ENCODE results near the gene ENPP3. TPM values are rescaled to one million over a fixed set of nuclear protein-coding genes. Genes with fewer than 3 reads are reported as not detected.
"Not testable (repeated sequence)": the region's sequence is repeated elsewhere in the genome, so short reads cannot be mapped to it uniquely, and the experiment has no call there.

ENPP3 gene
- total RNA-seq, 2 experiments from 2014 or later, result 0.11 to 0.47 TPM

DNA sequence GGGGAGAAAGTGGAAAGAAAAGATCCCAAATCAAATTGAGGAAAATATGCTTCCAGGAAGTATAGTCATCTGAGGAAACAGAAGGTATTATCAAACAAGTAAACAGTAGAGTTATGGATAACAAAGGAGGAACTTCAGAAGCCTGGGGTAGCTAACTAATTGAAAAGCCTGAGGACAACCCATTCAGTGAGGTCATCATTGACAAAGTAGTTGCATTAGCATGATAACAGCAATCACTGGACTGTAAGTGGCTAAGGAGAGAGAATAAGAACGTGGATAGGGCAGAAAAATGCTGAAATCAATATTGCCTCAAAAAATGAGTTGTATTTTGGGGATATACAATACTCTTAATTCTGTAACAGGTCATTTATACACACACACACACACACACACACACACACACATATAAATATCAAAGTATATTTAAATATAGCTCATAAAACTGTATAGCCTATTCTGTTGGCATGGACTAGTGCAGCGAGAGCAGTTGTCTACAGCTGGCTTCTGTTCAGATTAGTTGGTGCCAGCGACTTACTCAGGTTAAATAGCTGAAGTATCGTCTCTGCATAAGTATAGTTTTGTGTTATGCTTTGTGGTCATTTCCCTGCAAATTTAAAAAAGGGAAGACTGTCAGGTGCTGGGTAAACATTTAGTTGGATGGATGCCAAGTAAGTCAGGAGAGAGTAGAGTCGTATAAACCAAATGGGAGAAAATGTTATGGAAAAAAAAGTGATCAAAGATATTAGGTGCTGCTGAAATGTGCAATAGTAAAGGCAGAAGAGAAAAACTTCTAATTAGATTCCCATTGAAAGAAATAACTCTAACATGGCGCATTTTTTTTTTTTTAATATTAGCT, 107.6 kb downstream of the ENPP3 start:
- no peaks in the 10 kb centered on the region for H3K4me1 Mint-ChIP-seq (ENCODE audit: low read depth)
- ChIA-PET POLR2A (no interaction called here), CTCF (no interaction called here)
- ATAC-seq (no peak), DNase-seq (no peak)
- H3K9me3 Mint-ChIP-seq (ENCODE audit: insufficient read depth), result no peaks in the 10 kb centered on the region
- no peaks in the 10 kb centered on the region for H3K36me3 Mint-ChIP-seq (ENCODE audit: low read depth)
- H3K4me3 Mint-ChIP-seq, result no peak overlapping the region
- H3K27ac Mint-ChIP-seq, result no peak overlapping the region
- peaks cover 6% of the 10 kb centered on the region for H3K27me3 Mint-ChIP-seq (ENCODE audit: low read depth)

DNA sequence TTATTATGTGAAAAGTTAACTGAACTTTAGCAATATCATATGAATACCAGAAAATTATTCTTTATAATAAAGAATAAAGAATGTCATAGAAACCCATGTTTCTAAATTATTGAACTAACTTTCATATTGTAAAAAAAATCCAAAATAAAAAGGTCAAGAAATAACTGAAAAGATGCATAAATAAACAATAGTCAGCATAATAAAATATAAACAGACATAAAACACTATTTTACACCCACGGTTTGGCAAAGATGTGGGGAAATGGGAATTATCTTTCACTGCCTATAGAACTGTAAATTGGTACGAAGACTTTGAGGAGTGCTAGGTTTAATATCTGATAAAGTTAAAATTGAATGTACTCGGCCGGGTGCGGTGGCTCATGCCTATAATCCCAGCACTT, 108.4 kb downstream of the ENPP3 start:
- ATAC-seq (no peak), DNase-seq (no peak)
- H3K27ac Mint-ChIP-seq, result no peak overlapping the region
- no peaks in the 10 kb centered on the region for H3K36me3 Mint-ChIP-seq (ENCODE audit: low read depth)
- H3K4me3 Mint-ChIP-seq, result no peak overlapping the region
- no peaks in the 10 kb centered on the region for H3K4me1 Mint-ChIP-seq (ENCODE audit: low read depth)
- ChIA-PET CTCF (no interaction called here), POLR2A (no interaction called here)
- H3K27me3 Mint-ChIP-seq (ENCODE audit: low read depth), result peaks cover 6% of the 10 kb centered on the region
- H3K9me3 Mint-ChIP-seq (ENCODE audit: insufficient read depth), result no peaks in the 10 kb centered on the region

DNA sequence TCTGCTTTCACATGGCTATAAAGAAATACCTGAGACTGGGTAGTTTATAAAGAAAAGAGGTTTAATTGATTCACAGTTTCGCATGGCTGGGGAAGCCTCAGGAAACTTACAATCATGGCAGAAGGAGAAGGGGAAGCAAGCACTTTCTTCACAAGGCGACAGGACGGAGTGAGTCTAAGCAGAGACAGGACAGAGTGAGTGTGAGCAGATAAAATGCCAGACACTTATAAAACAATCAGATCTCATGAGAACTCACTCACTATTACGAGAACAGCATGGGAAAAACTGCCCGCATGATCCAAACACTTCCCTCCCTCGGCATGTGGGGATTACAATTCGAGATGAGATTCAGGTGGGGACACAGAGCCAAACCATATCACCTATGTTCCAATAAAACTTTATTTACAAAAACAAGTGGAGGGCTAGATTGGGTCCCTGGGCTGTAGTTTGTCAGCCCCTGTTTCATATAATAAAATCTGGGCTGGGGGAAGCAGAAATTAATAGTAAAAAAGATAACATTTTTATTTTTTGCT, 110.8 kb downstream of the ENPP3 start:
- peaks cover 1% of the 10 kb centered on the region for H3K27me3 Mint-ChIP-seq (ENCODE audit: low read depth)
- POLR2A ChIA-PET, result no interaction called here

DNA sequence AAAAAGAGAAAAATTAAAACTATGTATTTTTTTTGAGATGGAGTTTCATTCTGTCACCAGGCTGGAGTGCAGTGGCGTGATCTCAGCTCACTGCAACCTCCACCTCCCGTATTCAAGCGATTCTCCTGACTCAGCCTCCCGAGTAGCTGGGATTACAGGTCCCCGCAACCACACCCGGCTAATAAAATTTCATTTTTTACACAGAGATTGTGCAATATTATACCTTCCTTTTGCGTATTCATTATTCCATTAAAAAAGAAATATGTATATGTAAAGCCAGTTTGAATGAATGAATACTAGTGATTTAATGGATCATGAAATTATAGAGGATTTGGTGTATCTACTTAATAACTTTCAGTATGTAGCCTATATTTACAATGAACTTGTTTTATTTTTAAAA, 111.9 kb downstream of the ENPP3 start:
- CTCF ChIA-PET, result no interaction called here
- no peak overlapping the region for H3K27ac Mint-ChIP-seq
- no peaks in the 10 kb centered on the region for H3K4me1 Mint-ChIP-seq (ENCODE audit: low read depth)
- POLR2A ChIA-PET, result interaction anchor here (0.6 kb wide), 1 partner anchor 276 kb away, joined by 3 read pairs; no protein-coding TSS in a partner anchor
- DNase-seq (no peak), ATAC-seq (no peak)
- no peaks in the 10 kb centered on the region for H3K9me3 Mint-ChIP-seq (ENCODE audit: insufficient read depth)
- H3K4me3 Mint-ChIP-seq, result no peak overlapping the region
- H3K36me3 Mint-ChIP-seq (ENCODE audit: low read depth), result no peaks in the 10 kb centered on the region
- peaks cover 4% of the 10 kb centered on the region for H3K27me3 Mint-ChIP-seq (ENCODE audit: low read depth)

More for the DNA sequence above, 110.8 kb downstream of the ENPP3 start:
- no peak for DNase-seq
- Mint-ChIP-seq H3K36me3 (ENCODE audit: low read depth) (no peaks in the 10 kb centered on the region), H3K4me3 (no peak overlapping the region), H3K9me3 (ENCODE audit: insufficient read depth) (no peaks in the 10 kb centered on the region), H3K27ac (no peak overlapping the region), H3K4me1 (ENCODE audit: low read depth) (no peaks in the 10 kb centered on the region)
- CTCF ChIA-PET, result no interaction called here
- no peak for ATAC-seq

DNA sequence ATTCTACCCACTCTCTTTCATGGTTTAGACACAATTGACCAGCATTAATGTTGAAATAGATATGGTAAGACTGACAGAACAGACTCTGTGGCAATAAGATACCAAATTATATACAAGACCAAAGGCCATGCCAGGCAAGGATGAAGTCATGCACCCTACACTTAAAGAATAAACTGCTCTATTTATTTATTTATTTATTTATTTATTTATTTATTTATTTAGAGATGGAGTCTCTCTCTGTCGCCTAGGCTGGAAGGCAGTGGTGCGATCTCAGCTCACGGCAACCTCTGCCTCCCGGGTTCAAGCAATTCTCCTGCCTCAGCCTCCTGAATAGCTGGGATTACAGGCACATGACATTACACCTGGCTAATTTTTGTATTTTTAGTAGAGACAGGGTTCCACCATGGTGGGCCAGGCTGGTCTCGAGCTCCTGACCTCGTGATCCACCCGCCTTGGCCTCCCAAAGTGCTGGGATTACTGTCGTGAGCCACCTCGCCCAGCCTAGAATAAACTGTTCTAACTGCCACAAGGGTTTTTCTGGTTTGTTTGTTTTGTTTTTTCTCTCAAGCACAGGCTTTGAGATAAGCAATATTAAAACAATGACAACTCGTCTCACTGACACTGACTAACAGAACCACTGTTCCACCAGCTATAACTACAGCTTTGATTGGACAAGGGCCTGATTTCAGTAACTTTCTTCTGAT, 114.1 kb downstream of the ENPP3 start:
- CTCF ChIA-PET; DNase-seq; ATAC-seq; H3K9me3 Mint-ChIP-seq (ENCODE audit: insufficient read depth); H3K4me1 Mint-ChIP-seq (ENCODE audit: low read depth); H3K27ac Mint-ChIP-seq; H3K4me3 Mint-ChIP-seq; H3K27me3 Mint-ChIP-seq (ENCODE audit: low read depth); H3K36me3 Mint-ChIP-seq (ENCODE audit: low read depth); POLR2A ChIA-PET: not testable (repeated sequence)

DNA sequence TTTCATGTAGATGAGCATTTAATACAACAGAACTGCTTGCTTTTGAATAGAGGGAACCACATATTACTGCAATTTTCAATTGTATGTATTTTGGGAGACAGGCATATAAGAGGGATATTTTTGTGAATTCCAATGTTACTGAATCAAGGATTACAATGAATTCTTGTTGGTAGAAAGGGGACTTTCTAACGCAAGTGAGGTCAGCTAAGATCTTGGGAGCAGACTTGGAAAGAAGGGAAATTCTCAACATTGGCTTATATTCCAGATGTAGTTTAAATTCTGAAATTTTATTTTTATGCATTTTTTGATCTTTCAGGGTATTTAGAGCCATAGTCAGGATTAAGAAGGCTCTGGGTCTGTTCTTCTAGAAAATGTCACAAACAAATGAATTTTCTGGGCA, 117.0 kb downstream of the ENPP3 start:
- H3K27ac Mint-ChIP-seq, result no peak overlapping the region
- CTCF ChIA-PET, result no interaction called here
- no peaks in the 10 kb centered on the region for H3K9me3 Mint-ChIP-seq (ENCODE audit: insufficient read depth)
- POLR2A ChIA-PET, result no interaction called here
- no peaks in the 10 kb centered on the region for H3K4me1 Mint-ChIP-seq (ENCODE audit: low read depth)
- no peak overlapping the region for H3K4me3 Mint-ChIP-seq
- H3K36me3 Mint-ChIP-seq (ENCODE audit: low read depth), result no peaks in the 10 kb centered on the region
- ATAC-seq (no peak), DNase-seq (no peak)
- H3K27me3 Mint-ChIP-seq (ENCODE audit: low read depth), result peaks cover 12% of the 10 kb centered on the region

DNA sequence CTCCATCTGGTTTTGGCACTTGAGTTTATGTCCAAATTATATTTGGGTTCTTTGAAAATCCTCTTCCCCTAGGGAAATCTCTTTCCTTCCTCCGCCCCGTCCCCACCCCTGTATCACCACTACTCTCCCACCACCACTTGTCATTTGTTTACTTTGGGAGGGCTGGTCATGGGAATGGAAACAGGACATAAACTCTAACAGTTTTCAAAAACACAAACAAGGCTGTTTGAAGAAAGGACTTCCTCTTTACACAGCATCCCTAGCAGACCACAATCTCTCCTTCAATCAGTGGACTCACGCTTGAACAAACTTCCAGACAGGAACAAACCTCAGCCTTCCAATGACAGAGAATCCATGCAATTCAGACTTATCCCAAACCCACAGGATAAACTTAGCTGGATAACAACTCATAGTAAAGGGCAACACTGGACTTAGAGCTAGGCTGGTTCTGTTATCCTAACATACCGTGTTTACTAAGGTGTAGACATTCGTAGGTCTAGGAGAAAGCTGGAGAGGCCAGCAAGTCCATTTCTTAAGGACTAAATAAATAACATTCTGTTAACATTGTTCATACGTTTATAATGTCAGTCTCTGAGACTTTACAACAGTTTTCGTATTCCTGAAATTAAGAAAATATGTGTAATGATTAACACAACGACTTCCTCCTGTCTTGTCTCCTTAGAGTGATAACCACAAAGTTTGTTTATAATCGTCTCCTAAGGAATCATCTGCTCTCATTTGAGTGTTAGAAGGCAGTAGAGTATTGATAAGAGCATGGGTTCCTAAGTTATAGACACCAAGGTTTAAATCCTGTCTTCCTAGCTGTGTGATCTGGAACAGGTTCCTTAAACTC, 117.8 kb downstream of the ENPP3 start:
- ATAC-seq (no peak), DNase-seq (no peak)
- ChIA-PET POLR2A (no interaction called here), CTCF (no interaction called here)
- no peaks in the 10 kb centered on the region for H3K36me3 Mint-ChIP-seq (ENCODE audit: low read depth)
- H3K27me3 Mint-ChIP-seq (ENCODE audit: low read depth), result peaks cover 14% of the 10 kb centered on the region
- H3K4me1 Mint-ChIP-seq (ENCODE audit: low read depth), result no peaks in the 10 kb centered on the region
- no peak overlapping the region for H3K27ac Mint-ChIP-seq
- H3K9me3 Mint-ChIP-seq (ENCODE audit: insufficient read depth), result no peaks in the 10 kb centered on the region
- H3K4me3 Mint-ChIP-seq, result no peak overlapping the region

DNA sequence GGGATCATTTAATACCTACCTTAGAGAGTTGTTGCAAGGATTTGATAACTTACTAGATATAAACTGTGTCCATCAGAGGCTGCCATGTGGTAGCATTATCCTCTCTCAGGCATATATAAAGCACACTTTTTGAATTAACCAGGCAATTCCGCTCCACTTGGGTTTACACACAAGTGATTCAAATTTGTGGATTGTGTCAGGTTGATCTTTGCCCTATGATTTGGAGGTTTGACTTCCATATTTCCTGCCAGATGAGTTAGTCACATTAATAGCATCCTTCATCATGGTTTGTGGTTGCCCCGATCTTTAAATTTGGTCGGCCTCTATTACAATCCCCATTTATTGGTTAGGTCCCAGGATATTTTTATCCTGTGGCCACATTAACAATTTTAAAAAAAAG, 118.5 kb downstream of the ENPP3 start:
- Mint-ChIP-seq H3K4me3 (no peak overlapping the region), H3K9me3 (ENCODE audit: insufficient read depth) (no peaks in the 10 kb centered on the region), H3K36me3 (ENCODE audit: low read depth) (no peaks in the 10 kb centered on the region), H3K4me1 (ENCODE audit: low read depth) (no peaks in the 10 kb centered on the region), H3K27me3 (ENCODE audit: low read depth) (peaks cover 18% of the 10 kb centered on the region), H3K27ac (no peak overlapping the region)
- ChIA-PET CTCF (no interaction called here), POLR2A (no interaction called here)
- ATAC-seq, result no peak
- no peak for DNase-seq

DNA sequence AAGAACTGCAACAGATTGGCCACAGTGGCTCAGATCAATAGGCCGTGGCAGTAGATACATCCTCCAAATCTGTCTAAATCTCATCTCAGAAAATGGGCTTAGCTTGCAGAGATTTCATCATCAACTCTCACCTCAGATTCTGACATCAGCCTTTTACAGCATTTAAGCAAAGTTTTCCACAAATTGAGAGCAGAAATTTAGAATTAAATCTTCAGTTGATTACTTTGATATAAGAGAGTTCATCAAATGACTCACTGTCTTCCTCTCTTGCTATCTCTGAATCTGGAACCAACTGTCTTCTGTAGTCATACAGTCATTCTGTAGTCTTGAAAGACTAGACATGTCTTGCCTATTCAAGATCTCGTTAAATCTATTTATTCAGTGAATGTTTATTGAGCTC, 118.9 kb downstream of the ENPP3 start:
- no peaks in the 10 kb centered on the region for H3K4me1 Mint-ChIP-seq (ENCODE audit: low read depth)
- no peak overlapping the region for H3K27ac Mint-ChIP-seq
- POLR2A ChIA-PET, result no interaction called here
- H3K36me3 Mint-ChIP-seq (ENCODE audit: low read depth), result no peaks in the 10 kb centered on the region
- CTCF ChIA-PET, result no interaction called here
- ATAC-seq (no peak), DNase-seq (no peak)
- H3K27me3 Mint-ChIP-seq (ENCODE audit: low read depth), result peaks cover 18% of the 10 kb centered on the region
- no peak overlapping the region for H3K4me3 Mint-ChIP-seq
- no peaks in the 10 kb centered on the region for H3K9me3 Mint-ChIP-seq (ENCODE audit: insufficient read depth)

DNA sequence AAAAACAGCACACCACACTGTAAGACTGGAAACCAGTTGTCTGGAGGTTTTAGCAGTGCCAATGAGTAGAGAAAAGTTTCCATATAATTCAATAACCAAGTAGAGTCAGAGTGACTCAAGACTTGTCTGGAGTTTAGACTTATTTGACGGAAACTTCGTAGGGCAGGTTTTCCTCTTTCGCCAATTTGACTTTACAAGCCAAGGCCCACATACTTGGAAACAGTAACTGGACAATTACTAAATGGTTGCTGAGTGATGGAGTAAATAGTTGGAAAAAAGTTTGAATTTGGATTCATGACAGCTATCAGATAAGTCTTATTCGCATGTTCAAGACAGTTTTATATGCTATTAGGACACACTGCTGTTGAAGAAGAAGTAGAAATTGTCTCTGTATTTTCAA, 121.8 kb downstream of the ENPP3 start:
- ChIA-PET POLR2A (no interaction called here), CTCF (no interaction called here)
- Mint-ChIP-seq H3K27ac (no peak overlapping the region), H3K27me3 (ENCODE audit: low read depth) (peaks cover 19% of the 10 kb centered on the region), H3K4me1 (ENCODE audit: low read depth) (no peaks in the 10 kb centered on the region), H3K4me3 (no peak overlapping the region), H3K36me3 (ENCODE audit: low read depth) (no peaks in the 10 kb centered on the region), H3K9me3 (ENCODE audit: insufficient read depth) (no peaks in the 10 kb centered on the region)
- DNase-seq, result no peak
- no peak for ATAC-seq

DNA sequence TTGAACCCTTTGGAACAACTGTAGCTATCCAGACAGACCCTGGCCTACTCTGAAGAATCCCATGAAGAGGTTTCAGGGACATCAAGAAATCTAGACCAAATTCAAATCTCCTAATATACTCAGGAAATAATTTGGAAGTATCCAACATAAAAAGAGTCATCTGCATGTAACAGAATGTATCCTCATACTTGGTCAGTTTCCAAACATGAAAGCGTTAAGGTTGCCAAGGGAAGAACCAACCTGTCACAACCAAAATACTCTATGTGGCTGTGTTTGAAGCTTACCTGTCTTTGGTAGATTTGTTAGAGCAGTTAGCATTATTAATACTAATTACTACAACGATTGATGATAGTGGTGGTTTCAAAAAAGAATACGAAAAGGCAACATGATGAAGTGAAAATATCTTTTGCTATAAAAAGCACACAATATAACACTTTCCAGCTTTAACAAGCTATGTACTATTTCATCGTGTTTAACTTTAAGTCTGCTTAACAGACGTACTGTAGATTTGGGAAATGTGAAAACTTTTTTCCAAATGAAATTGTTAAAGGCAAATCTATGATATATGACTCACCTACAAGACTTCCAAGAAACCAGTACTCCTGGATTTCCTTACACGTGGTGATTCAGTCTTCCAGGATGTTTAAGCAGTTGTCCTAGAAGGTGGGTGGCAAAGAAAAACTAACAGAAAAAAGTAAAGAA, 124.1 kb downstream of the ENPP3 start:
- Mint-ChIP-seq H3K4me3 (no peak overlapping the region), H3K36me3 (ENCODE audit: low read depth) (no peaks in the 10 kb centered on the region), H3K9me3 (ENCODE audit: insufficient read depth) (no peaks in the 10 kb centered on the region), H3K27ac (no peak overlapping the region), H3K4me1 (ENCODE audit: low read depth) (no peaks in the 10 kb centered on the region), H3K27me3 (ENCODE audit: low read depth) (peaks cover 14% of the 10 kb centered on the region)
- CTCF ChIA-PET, result interaction anchor here (1.4 kb wide), 1 partner anchor 66 kb away, joined by 3 read pairs; no protein-coding TSS in a partner anchor
- no peak for DNase-seq
- POLR2A ChIA-PET, result no interaction called here
- ATAC-seq, result no peak

Data from activated CD8-positive, alpha-beta T cell treated with anti-CD3 and anti-CD28 coated beads, Interleukin-2, amount 10 ng/mL, durations not matched to agents 7 days and 5 days (primary cell).